ENCODE results near the gene SH2D7.

GRCh38 chr15:78076231-78077052 lies 15.9 kb upstream of the SH2D7 start:
- TF ChIP-seq RORB (CRISPR knock-in tag; IDR thresholded peaks at IDR 0.05) (no peak), CTCF (IDR thresholded peaks at IDR 0.05) (no peak), NR1H2 (CRISPR knock-in tag; IDR thresholded peaks at IDR 0.05) (no peak), USF1 (CRISPR knock-in tag; IDR thresholded peaks at IDR 0.05) (no peak), ATF6 (CRISPR knock-in tag; IDR thresholded peaks at IDR 0.05) (no peak), USF2 (CRISPR knock-in tag; IDR thresholded peaks at IDR 0.05) (no peak), CREB1 (CRISPR knock-in tag; IDR thresholded peaks at IDR 0.05) (no peak), KAT7 (CRISPR knock-in tag; IDR thresholded peaks at IDR 0.05; ENCODE audit: borderline replicate concordance) (no peak), ATF2 (CRISPR knock-in tag; IDR thresholded peaks at IDR 0.05; ENCODE audit: borderline replicate concordance, low read depth) (no peak), TEAD4 (CRISPR knock-in tag; IDR thresholded peaks at IDR 0.05) (no peak), ZNF671 (CRISPR knock-in tag; IDR thresholded peaks at IDR 0.05) (no peak), ELF4 (CRISPR knock-in tag; IDR thresholded peaks at IDR 0.05; ENCODE audit: low read depth) (no peak), MAX (CRISPR knock-in tag; IDR thresholded peaks at IDR 0.05) (no peak)
